ENCODE data around the gene HEBP1.
"Not testable (repeated sequence)": the region's sequence is repeated elsewhere in the genome, so short reads cannot be mapped to it uniquely, and the experiment has no call there.

The HEBP1 gene

GRCh38 chr12:12999959-13000615 is at the start of gene HEBP1:
Gene HEBP1, minus strand, starts transcription at chr12:13000265. Its CDS starts 151 bp downstream, at chr12:13000114.
- DNase-seq (ENCODE audit: low spot score) = peak; percentile 96

GRCh38 chr12:13049816-13050215 is 49.8 kb upstream of the HEBP1 start:
- DNase-seq (ENCODE audit: low spot score) = no peak

DNA sequence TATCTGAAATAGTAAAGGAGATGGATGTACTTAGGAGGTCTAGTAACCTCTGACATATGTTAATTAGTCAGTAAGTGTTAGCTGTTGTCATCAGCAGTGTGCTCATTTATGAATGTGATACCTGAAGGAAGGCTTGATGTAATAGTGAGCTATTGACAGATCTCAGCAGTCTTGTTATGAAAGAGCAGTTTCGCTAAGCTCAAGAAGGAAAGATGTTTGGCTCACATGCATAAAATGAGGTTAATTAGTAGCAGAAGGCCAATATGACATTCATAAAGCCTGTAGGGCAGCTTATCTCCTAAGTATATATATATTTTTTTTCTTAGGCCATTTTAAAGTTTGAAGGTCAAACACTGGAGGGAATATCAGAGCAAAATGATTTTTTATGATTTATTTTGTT is 46.9 kb upstream of the HEBP1 start:
- no peak for DNase-seq (ENCODE audit: low spot score)

GRCh38 chr12:13045816-13046215 is 45.8 kb upstream of the HEBP1 start:
- no peak for DNase-seq (ENCODE audit: low spot score)

DNA sequence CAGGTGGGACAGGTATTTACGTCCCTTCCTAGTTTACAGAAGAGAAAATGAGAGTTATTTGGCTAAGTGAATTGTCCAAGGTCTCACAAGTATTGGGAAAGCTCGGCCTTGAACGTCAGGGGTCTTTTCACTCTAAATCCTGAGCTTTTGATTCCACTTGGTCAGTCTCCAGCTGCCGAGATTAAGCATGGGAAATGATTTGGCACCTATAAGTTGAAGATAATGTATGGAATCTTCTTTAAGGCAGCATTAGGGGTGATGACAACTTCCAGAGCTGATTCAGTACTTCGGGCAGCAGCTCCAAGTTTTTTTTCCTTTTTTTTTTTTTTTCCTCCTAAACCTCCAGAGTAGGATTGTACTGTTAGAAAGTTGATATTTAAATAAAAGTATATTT is 44.8 kb upstream of the HEBP1 start:
- DNase-seq (ENCODE audit: low spot score) = no peak

GRCh38 chr12:13044002-13044905 is 44.2 kb upstream of the HEBP1 start, which contains the start of gene FAM234B:
Gene FAM234B, plus strand, starts transcription at chr12:13044381. Its CDS starts 23 bp downstream, at chr12:13044404.
- DNase-seq (ENCODE audit: low spot score) = peak; percentile 58

DNA sequence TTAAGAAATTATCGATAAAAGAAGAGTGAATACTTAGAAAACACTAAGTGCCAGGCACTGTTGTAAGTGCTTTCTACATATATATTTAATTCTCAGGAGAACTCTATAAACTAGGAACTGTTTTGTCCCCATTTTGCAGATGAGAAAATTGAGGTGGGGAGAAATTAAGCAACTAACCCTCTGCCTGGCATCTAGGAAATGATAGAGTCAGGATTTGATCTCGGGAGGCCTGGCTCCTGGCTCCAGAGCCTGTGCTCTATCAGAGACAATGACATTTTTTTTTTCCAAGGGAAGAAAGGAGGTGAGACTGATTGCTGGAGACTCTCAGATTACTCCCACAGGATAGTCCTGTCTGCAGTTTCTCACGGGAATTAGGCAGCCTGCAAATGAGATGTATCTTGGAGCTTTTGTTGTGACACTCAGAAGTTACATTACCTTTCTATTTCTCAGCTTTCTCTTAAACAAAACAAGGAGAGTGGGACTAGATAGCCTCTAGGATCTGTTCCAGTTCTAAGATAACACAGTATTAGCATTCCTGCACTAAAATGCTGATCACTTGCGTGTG is 42.7 kb upstream of the HEBP1 start:
- no peak for DNase-seq (ENCODE audit: low spot score)

GRCh38 chr12:13041224-13041623 is 41.2 kb upstream of the HEBP1 start:
- DNase-seq (ENCODE audit: low spot score) = no peak

GRCh38 chr12:13039328-13039956 is 39.4 kb upstream of the HEBP1 start:
- no peak for DNase-seq (ENCODE audit: low spot score)

- DNase-seq (ENCODE audit: low spot score) = no peak
These were observed 38.6 kb upstream of the HEBP1 start for GRCh38 chr12:13038491-13039161.

DNA sequence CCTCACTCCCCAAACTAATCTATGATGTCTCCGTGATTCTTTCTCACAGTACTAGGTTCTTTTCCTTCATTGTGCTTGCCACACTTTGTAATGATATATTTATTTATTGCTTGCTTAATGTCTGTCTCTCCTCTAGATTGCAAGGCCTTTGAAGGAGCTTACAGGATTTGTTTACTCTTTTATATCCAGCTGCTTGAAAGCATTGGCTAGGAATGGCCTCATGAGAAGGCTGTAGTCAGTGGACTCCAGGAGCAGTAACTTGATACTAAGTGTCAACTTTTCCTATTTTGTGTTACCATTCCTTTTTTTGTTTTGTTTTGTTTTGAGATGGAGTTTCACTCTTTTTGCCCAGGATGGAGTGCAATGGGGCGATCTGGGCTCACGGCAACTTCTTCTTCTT is 36.8 kb upstream of the HEBP1 start:
- DNase-seq (ENCODE audit: low spot score) = no peak

DNA sequence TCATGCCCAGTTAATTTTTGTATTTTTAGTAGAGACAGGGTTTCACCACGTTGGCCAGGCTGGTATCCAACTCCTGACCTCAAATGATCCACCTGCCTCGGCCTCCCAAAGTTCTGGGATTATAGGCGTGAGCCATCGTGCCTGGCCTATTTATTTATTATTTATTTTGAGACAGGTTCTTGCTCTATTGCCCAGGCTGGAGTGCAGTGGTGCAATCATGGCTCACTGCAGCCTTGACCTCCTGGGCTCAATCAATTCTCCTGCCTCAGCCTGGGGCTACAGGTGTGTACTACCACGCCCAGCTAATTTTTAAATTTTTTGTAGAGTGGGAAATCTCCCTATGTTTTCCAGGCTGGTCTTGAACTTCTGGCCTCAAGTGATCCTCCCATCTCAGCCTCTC is 35.3 kb upstream of the HEBP1 start:
- DNase-seq (ENCODE audit: low spot score) = not testable (repeated sequence)

DNA sequence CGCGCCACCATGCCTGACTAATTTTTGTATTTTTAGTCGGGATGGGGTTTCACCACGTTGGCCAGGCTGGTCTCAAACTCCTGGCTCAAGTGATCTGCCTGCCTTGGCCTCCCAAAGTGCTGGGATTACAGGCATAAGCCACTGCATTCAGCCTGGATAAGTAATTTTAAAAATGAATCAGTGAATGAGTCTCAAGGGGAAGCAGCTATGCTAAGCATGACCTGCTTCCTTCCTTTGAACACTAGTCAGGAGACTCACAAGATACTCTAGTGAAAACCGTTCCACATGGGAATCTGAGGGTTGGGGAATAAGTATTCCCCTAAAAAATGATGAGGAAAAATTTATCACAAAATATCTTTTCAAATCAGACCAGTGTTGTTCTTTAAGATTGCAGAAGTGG is 33.4 kb upstream of the HEBP1 start:
- DNase-seq (ENCODE audit: low spot score) = no peak

DNA sequence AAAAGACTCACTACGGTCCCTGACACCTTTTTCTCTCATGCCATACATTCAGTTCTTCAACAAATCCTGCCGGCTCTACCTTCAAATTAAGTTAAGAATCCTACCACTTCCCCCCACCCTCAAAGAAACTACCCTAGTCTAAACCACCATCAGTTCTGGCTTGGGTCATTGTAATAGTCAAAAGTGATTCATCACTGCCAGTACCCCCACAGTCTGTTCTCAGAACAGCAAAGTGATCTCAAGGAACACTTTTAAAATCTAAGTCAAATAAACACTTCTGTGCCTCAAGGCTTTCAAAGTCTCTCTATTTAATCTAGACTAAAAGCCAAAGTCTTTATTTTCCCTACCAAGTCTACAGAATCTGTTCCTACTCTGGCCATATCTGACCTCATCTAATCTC is 32.1 kb upstream of the HEBP1 start:
- no peak for DNase-seq (ENCODE audit: low spot score)

DNA sequence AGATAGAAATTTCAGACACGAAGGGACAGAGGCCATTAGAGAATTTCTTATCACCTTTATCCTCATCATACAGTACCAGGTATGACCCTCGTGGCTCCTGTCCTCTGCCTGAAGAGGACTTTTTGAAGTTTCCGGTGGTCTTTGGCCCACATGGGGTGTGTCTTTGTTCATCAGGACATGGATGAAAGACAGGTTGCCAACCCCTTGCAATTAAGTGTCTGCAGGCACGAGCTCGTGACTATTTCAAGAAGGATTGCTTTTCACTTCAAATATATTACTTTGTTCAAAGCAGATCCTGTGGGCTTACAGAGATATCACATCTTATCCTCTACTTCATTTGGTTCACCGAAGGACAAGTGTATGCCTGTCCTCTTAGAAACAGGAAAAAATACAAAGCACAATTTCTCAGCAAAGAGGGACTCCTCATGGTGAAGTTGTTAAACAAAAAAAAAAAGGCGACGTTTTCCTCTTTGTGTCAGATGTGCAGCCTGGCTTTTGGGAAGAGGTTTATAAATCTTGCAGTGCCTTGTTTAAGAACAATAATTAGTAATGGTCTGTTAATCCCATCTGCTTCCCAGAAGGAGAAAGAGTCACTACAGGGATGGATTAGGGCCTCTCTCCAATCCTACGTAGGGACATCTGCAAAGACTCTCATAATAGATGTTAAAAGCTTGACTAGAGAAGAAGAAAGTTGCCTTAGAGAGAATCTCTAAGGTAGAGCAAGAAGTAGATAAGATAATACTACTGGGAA is 30.7 kb upstream of the HEBP1 start:
- DNase-seq (ENCODE audit: low spot score) = no peak

DNA sequence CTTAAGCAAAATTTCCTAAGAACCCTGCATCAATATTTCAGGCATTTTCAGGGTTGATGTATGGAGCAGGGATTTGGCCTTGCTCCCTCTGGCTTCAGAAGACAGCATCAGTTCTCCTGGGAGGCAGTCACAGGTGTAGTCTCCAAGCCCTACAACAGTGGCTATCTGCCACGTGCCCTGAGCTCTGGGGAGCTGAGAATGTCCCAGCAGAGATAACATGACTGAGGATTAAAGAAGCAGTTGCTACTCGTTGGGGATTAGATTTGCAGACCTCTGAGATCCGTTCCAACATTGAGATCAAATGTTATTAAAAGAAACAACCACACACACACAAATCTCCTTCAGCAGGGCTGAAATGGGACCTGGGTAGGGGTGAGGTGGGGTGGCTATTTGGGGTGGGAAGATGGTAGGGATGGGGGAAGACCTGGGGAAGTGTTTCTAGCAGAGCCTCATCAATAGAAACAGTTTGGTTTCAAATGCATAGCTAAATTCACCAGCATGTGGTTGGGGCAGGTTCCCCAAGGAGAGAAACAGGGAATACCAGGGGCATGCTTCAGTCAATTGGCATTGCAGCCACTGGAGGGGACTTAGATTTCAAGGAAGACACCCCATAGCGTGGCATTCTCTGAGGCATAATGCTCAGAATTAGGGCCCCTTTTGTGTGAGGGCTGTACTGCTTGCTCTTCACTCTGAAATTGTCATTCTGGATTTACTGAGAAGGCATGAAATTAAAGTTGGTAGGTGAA is 28.9 kb upstream of the HEBP1 start:
- no peak for DNase-seq (ENCODE audit: low spot score)

DNA sequence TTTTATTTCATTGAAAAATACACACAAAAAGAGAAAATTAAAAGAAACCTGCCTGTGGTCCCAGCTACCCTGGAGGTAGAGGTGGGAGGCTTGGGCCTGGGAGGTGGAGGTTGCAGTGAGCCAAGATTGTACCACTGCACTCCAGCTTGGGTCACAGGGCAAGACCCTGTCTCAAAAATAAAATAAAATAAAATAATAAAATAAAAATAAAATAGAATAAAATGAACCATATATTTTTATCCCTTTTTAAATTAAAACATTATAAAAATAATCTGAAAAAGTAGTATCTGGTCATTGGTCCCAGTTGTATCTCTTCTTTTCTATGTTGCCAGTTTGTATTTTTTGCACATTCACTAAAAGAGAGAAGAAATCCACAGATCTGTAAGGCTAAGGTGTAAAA is 27.4 kb upstream of the HEBP1 start:
- DNase-seq (ENCODE audit: low spot score) = no peak

GRCh38 chr12:13027032-13027431 is 27.0 kb upstream of the HEBP1 start:
- no peak for DNase-seq (ENCODE audit: low spot score)

DNA sequence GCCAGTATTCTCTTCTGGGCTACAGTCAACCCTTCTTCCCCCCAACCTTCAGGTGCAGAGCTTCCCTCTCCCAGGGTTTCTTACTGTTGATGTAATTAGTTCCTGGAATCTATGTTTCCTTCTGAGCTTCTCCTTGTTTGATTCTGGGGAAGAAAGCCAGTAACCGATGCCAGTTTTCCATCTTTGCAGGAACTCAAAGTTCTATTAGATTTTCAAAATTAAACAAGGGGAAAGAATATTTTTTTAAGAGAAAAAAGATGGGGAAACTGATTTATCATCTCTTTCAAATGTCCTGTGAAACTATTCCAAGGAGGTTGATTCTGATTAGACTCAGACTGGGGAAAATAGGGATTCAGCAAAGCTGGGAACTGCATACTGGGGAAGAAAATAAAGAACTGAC is 26.2 kb upstream of the HEBP1 start:
- no peak for DNase-seq (ENCODE audit: low spot score)

DNA sequence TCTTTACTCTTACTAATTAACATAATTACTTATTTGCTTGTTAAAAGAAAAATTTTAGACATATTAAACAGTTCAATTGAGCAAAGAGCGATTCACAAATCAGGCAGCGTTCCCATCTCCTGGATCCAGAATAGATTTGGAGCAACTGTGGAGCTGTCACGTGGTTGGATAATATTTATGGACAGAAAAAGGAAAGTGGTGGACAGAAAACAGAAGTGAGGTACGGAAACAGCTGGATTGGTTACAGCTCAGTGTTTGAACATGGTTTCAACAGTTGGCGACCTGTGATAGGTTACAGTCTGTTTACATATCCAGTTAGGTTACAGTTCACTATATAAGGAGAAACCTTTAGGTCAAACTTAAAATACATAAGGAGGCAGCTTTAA is 24.5 kb upstream of the HEBP1 start:
- no peak for DNase-seq (ENCODE audit: low spot score)

Data from globus pallidus (tissue), 1 donor.